ENCODE results near the gene VANGL2.

Gene VANGL2

DNA sequence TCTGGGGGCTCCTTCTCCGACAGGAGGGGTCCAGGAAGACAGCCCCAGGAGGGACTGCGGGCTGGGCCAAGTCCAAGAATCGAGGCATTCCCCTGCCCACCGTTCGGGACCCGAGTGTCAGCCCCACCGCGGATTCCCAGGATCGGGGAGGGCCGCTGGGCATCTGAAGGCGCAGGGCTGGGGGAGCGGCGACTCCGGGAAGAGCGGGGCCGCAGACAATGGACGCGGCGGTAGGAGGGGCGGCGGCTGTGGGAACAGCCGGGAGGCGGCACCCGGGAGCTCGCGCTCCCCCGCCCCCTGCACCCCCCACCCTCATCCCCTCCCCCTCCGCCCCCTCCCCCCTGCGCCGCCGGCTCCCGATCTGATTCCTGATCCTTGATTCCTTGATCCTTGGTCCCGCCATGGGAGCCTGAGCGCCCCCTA is at the start of gene VANGL2:
Gene VANGL2, plus strand, starts transcription at position 342 of the 423 bp plus-strand sequence. CDS start 15,274 bp downstream, outside the sequence.
- peak in 53 of 58 donors; percentile 16 to 81 (median 65) for DNase-seq

GRCh38 chr1:160351629-160352028 is 48.7 kb upstream of the VANGL2 start:
- no peak for DNase-seq

DNA sequence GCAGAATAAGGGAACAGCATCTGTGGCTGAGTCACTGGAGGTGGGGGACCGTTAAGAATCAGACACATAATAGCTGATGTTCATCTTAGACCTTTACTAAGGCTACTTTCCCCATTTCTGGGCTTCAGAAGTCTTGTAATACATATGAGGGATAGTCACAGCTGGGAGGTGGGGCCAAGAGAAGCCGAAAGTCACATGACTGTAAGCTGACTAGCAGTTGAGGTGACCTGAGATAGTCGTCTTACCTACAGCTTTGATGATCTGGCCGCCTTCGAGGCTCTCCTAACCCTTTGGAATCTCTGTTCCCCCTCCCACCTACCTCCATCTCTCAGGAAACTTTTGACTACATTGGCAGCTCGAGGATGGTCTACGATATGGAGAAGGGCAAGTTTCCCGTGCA is 47.8 kb upstream of the VANGL2 start:
- DNase-seq = no peak

DNA sequence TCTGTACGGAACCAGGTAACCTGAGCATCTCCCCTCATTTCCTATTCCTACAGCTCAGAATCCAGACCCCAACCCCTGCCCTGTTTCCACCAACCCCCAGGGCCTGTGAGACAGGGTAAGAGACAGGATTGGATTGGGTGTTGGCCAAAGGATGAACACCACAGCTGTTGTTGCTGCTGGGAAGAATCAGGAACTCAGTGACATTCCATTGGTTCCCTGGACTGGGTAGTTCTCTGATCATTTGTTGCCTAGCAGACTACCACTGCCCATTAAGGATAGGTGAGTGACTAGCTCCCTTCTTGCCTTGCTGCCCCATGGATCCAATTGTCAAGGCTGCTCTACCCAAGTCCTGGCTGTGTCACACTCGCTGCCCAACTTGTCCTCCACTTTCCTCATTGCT is 47.1 kb upstream of the VANGL2 start:
- peak in 1 of 58 donors; percentile 28 for DNase-seq

GRCh38 chr1:160354388-160354985 is 45.9 kb upstream of the VANGL2 start:
- peak in 3 of 58 donors; percentile 8 to 14 (median 13) for DNase-seq

DNA sequence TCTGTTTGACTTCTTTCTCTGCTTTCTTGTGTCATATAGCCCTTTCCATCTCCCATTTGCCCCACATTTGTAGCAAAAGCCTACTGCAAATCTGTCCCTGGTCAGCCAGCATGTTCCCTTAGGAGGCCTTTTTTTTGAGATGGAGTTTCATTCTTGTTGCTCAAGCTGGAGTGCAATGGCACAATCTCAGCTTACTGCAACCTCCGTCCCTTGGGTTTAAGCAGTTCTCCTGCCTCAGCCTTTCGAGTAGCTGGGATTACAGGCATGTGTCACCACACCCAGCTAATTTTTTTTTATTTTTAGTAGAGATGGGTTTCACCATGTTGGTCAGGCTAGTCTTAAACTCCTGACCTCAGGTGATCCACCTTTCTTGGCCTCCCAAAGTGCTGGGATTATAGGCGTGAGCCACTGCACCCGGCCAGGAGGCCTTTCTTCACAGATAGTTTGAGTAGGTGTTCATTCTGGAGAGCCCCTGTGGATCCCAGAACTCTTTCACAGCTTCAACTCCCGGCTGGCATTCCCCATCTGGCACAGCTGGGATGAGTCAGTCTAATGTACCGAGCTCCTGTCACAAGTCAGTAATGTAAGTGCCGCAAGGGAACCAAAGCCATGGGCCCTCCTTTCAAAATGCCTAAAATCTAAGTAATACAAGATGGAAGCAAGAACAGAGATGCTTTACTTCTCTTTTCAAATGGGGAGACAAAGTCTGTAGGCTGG is 42.9 kb upstream of the VANGL2 start:
- DNase-seq = no peak

GRCh38 chr1:160358073-160358472 is 42.3 kb upstream of the VANGL2 start:
- no peak for DNase-seq

DNA sequence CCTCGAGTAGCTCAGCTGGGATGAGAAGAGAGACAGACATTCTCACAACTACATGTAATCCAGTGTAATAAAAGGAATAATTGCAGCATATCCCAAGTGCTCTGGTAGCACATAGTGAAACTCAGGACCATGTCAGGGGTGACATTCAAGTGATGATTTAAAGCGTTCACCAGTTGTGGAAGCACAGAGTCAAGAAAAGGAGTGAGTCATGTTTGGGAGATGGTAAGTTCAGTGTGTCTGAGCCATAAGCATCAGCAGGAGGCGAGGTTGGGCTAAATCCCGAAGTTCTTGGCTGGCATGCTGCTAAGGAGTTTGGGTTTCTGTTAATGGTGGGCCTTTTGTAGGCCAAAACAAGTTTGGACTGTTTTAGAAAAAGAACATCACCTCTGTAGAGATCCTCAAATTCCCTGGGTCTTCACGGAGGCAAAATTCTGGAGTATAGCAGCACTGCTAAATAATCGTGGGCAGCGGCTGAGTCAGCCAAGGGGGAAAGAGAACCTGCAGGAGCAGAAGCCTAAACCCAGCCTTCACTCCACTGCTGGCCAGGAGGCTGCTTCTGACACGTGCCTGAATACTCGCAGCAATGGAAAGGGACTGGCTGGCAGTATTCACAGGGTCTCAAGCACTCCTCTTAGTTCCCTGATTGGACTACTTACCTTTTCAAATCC is 40.7 kb upstream of the VANGL2 start:
- DNase-seq = no peak

DNA sequence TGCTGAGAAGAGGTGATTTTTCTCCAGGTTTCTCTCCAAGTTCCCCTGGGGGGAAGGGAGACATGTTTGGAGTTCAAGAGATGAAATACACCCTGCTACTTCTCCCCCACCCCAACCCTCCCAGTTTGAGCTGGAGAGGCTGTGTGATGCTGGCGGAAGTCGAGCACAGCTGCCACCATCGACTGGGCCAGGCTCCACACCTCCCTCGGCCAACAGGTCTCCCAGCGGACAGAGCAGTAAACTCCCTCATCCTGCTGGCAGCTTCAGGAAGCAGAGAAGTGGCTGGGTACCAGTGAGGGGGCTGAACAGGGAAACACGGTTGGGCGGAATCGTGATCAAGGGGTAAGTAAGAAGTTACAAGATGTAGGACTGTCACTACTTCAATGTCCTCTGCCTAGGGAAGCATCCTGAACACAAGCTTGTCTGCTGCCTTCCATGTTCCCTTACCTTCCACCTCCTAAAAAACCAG is 40.1 kb upstream of the VANGL2 start:
- DNase-seq = no peak

- DNase-seq = no peak
Observed at GRCh38 chr1:160361199-160361598, 39.2 kb upstream of the VANGL2 start.

DNA sequence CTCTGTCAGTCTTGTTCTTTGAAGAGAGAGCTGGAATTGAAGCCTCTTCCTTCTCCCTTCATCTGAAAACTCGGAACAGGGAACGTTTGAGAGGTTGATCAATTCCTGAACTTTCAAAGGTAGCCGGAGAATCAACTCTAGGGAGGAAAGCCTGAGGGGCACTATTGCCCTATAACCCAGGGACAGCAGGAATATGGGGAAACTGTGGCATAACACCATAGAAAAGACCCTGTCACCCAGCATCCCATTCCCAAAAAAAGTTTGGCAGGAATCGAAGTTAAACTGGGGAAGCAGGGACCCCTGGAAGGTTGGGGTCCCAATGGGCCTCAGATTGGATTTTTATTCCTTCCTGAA is 38.6 kb upstream of the VANGL2 start:
- no peak for DNase-seq

DNA sequence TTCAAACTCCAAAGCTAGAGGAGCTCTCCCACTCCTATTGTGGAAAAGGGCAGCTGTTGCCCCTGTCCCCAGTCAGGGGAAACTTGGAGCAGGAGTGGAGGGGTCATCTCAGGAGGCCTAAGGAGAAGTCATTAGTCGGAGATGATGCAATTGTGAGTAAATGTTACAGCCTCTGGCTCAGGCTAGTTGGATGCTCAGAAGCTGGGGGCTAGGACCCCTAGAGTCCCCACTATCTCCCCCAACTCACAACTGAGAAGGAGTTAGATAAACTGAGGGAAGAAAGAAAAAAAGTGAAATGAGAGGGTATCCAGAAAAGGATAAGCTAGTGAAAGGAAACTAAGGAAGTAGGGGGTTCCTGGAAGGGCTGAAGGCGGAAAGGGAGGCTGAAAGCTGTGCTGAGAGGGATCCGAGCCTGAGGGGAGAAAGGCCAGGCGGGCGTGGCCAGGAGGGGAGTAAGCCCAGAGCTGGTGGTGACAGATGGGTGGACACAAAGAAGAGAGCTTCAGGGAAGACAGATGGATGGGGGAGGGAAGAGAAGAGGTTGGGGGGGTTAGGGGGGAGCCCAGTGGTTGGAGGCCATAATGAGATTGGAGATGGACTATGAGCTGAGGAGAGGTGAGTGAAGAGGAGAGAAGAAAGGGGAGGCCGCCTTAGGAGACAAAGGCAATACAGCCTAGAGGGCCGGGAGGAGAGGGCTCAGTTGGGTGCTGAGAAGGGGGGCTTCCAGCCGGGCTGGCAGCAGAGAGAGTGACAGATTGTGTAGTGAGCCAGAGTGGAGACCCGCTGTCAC is 38.0 kb upstream of the VANGL2 start:
- no peak for DNase-seq

GRCh38 chr1:160363010-160363409 is 37.4 kb upstream of the VANGL2 start:
- no peak for DNase-seq

- no peak for DNase-seq
Observed at GRCh38 chr1:160363951-160364735, 36.2 kb upstream of the VANGL2 start.

GRCh38 chr1:160365325-160365724 is 35.0 kb upstream of the VANGL2 start:
- DNase-seq = no peak

GRCh38 chr1:160366731-160367515 is 33.4 kb upstream of the VANGL2 start, which contains the start of gene NHLH1:
Gene NHLH1 (plus strand): TSS chr1:160367071. CDS start chr1:160370732, 3,661 bp downstream.
- no peak for DNase-seq

- DNase-seq = no peak
Observed at GRCh38 chr1:160367516-160367900, 32.9 kb upstream of the VANGL2 start.

DNA sequence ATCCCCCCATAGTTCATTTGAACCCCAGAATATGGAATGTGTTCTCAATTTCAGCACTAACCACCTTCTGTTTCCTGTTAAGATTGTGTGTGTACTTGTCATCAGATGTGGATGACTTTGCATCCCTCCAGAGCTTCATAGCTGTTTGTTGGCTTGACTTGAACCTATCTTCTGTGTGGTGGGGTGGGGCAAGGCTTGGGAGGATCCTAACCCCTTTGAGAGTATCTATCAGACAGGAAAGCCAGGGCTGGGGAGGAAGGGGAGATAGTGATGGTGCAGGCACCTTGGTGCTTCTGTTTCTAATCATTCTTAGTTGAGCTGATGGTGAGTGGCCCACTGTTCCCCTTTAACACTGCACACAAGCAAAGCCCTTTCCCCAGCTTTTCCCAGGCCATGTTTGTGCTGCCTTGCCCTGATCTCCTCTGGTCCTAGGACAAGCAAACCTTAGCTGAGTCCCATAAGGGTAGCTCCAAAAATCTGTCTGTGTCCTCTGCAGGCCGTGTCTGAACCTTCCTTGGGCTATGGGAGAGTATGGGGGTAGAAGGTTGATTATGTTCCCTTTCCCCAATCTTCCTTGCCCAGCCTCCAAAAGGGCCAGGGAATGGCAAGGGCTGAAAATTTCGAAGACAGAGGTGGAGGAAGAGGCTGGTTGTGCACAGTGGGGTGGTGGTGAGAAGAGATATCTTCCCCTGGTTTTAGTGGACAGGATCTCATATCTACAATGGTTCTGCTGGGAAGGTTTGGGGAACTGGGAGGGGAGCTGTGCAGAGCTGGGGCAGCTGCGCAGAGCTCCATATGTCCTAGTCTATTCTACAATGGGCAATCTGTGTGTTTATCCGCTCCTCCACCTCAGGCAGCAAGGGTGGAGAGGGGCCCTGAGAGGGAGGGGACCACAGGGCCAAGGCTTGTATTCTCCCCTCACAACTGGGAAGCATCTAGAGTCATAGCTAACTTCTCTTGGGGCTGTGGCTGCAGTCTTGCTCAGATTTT is 32.1 kb upstream of the VANGL2 start:
- DNase-seq = no peak

GRCh38 chr1:160369087-160369486 is 31.3 kb upstream of the VANGL2 start:
- DNase-seq = no peak
